Measurements from ENCODE around the gene PFDN6. TPM values are rescaled to one million over a fixed set of nuclear protein-coding genes. Genes with fewer than 3 reads are reported as not detected.

The PFDN6 gene
- total RNA-seq, 1 experiment from 2014 or later = 85.8 TPM

- peaks cover 50 to 77% (median 77%) of the 10 kb centered on the region in 3 experiments for H3K36me3 Mint-ChIP-seq (ENCODE audit: insufficient read depth in 1 of 3, low read depth in 3 of 3)
- Histone ChIP-seq H3K56ac (ENCODE audit: insufficient read length, low read depth, low read length) (no peak overlapping the region), H4K5ac (ENCODE audit: insufficient read length, low read depth, low read length) (peak overlapping the region; percentile 5), H3K23ac (ENCODE audit: insufficient read length, low read depth, low read length) (no peak overlapping the region), H2BK12ac (ENCODE audit: insufficient read length, low read depth, low read length) (no peak overlapping the region), H4K8ac (replicated peaks; ENCODE audit: insufficient read length, low read depth, low read length) (peak overlapping the region; percentile 23), H2BK20ac (ENCODE audit: low read depth, low read length, poor library complexity, severe bottlenecking) (no peak overlapping the region), H2BK15ac (ENCODE audit: low read depth, low read length) (no peak overlapping the region), H3K14ac (ENCODE audit: insufficient read depth, low read length) (peak overlapping the region; percentile 59; the same call in 1 of the 2 replicates), H3T11ph (ENCODE audit: low read length) (no peak overlapping the region), H3K4ac (ENCODE audit: low read depth, low read length) (no peak overlapping the region), H3K79me2 (ENCODE audit: insufficient read depth, low read length) (peaks cover 23% of the 10 kb centered on the region; the same call in 1 of the 2 replicates), H3K18ac (ENCODE audit: insufficient read length, low read depth, low read length) (peak overlapping the region; percentile 53), H3K4me2 (ENCODE audit: insufficient read depth, insufficient read length, low read length) (peak overlapping the region; percentile 86), H2AK5ac (ENCODE audit: insufficient read length, low read length) (no peak overlapping the region), H3K23me2 (ENCODE audit: insufficient read length, low read depth, low read length, poor library complexity, severe bottlenecking) (peaks cover 4% of the 10 kb centered on the region), H3K4me1 (ENCODE audit: insufficient read depth, low read length) (no peaks in the 10 kb centered on the region; the same call in 1 of the 2 replicates), H3K27ac (ENCODE audit: insufficient read length, low read depth, low read length) (peak overlapping the region; percentile 74), H4K20me1 (ENCODE audit: control insufficient read depth, insufficient read depth, insufficient read length) (no peaks in the 10 kb centered on the region), H2BK120ac (ENCODE audit: low read depth, low read length, poor library complexity, severe bottlenecking) (no peak overlapping the region), H2BK5ac (ENCODE audit: insufficient read length, low read length) (no peak overlapping the region), H3K9ac (ENCODE audit: extremely low read depth, insufficient read length, low read length) (peak overlapping the region; percentile 80), H2AFZ (ENCODE audit: low read length) (no peak overlapping the region), H3K79me1 (ENCODE audit: insufficient read depth, low read depth, low read length, poor library complexity, severe bottlenecking) (no peaks in the 10 kb centered on the region), H3K27me3 (ENCODE audit: insufficient read depth, low read length) (no peaks in the 10 kb centered on the region), H3K9me3 (ENCODE audit: control insufficient read depth, low read depth, low read length) (no peaks in the 10 kb centered on the region), H4K91ac (ENCODE audit: insufficient read length, low read depth, low read length) (no peak overlapping the region)
- peak overlapping the region; percentile 99 to 100 (median 100) for H3K27ac Mint-ChIP-seq
- H3K9me3 Mint-ChIP-seq = no peaks in the 10 kb centered on the region; a peak in 1 of 5 replicates
- WGBS (ENCODE audit: extremely low coverage, insufficient read length, low lambda C conversion rate) = no CpG with 5 or more reads among the region's 7 CpGs
- DNase-seq = no peak
- peak overlapping the region; percentile 89 to 94 for H3K4me3 Mint-ChIP-seq
- peak; percentile 18; the same call in 1 of the 3 replicates for TF ChIP-seq CTCF (conservative IDR thresholded peaks at IDR 0.05)
- H3K4me1 Mint-ChIP-seq = peaks cover 24 to 40% of the 10 kb centered on the region in 2 experiments
- no peaks in the 10 kb centered on the region; the same call in 1 of the 2 replicates for H3K27me3 Mint-ChIP-seq (ENCODE audit: low read depth)
Measured at GRCh38 chr6:33271117-33271467, 18.3 kb upstream of the PFDN6 start.

All from H9 (cell line).